ENCODE measurements around the gene ZFP57. TPM values are rescaled to one million over a fixed set of nuclear protein-coding genes. Genes with fewer than 3 reads are reported as not detected.

ZFP57 gene
- total RNA-seq, 1 donor from 2014 or later: not detected

DNA sequence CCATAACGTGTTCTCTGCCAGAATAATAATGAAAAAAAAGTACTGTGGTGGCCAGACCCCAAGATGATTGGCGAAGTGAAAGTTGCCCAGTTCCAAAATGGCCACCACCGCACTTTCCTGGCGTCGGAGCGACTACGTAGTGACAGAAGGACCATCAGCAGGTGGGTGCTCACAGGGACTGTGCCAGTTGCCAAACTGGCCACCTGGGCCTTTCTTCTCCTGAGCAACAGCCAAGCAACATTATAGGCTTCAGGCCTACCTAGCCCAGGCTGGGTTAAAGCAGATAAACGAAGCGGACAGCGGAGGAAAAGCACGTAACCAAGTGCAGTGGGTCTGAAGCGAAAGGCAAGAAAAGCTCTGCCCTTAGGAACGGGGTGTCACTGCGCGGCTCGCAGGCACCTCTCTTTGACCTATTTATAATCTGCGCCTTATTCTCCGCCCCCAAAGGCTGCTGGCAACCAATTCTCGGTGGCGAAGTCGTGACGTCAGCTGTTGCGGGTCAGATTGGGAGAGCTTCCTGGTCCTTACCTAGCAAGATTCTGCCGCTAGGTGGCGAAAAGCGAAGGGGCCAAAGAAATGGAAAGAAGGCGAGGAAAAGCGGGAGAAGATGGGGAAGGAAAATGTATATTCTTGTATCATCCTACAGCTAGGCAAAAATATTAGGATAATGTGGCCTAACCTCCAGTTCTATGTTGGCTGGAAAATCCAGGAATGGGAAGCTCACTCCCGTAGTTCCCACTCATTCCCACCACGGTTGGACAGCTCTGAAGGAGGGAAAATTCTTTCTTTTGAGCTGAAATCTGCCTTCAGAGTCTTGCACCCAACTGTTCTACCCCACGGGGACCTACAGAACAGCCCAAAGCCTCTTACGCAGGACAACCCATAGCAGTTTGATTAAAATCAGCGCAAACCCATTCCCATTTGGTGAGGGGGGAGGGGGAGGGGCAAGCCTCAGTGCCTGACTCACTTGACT is 31.0 kb downstream of the ZFP57 start:
- Histone ChIP-seq H3K4me1 (peaks cover 0 to 2% of the 10 kb centered on the region in 2 donors), H3K4me3 (peak overlapping the region; percentile 55 to 67), H3K27me3 (no peaks in the 10 kb centered on the region), H3K36me3 (no peaks in the 10 kb centered on the region), H3K9me3 (no peaks in the 10 kb centered on the region), H3K27ac (peak overlapping the region; percentile 94 to 95)
- DNase-seq (ENCODE audit: low spot score in 2 of 2): peak; percentile 92 to 99
- TF ChIP-seq, protein P1, sequence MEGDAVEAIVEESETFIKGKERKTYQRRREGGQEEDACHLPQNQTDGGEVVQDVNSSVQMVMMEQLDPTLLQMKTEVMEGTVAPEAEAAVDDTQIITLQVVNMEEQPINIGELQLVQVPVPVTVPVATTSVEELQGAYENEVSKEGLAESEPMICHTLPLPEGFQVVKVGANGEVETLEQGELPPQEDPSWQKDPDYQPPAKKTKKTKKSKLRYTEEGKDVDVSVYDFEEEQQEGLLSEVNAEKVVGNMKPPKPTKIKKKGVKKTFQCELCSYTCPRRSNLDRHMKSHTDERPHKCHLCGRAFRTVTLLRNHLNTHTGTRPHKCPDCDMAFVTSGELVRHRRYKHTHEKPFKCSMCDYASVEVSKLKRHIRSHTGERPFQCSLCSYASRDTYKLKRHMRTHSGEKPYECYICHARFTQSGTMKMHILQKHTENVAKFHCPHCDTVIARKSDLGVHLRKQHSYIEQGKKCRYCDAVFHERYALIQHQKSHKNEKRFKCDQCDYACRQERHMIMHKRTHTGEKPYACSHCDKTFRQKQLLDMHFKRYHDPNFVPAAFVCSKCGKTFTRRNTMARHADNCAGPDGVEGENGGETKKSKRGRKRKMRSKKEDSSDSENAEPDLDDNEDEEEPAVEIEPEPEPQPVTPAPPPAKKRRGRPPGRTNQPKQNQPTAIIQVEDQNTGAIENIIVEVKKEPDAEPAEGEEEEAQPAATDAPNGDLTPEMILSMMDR (IDR thresholded peaks at IDR 0.05): peak; percentile 76 to 92 (median 85)
- intact Hi-C loops (cut with DNase I): loop anchor here (1.0 to 5.0 kb wide), 6 partner anchors 16 to 277 kb away; no protein-coding TSS in a partner anchor

DNA sequence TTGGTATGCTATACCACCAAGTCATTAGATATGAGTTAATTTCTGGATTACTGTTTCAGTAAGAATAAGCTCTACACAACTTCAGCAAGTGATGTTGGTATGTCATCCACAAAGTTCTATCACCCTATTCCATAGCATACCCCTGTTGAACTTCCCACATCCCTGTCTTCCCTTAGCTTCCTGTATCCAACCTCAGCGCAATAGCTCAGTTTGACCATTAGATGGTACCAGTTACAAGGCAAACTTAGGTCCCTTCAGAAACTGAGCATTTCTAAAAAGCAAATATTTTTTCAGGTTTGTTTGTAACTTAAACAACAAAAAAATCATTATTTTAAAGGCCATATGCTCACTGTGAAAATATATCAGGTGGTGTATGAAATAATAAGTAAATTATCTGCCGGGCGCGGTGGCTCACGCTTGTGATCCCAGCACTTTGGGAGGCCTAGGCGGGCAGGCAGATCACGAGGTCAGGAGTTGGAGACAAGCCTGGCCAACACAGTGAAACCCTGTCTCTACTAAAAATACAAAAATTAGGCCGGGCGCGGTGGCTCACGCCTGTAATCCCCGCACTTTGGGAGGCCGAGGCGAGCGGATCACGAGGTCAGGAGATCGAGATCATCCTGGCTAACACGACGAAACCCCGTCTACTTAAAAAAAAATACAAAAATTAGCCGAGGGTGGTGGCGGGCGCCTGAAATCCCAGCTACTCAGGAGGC is 32.9 kb downstream of the ZFP57 start:
- TF ChIP-seq, protein P1 (IDR thresholded peaks at IDR 0.05): peak; percentile 6 to 61 (median 51)
- intact Hi-C loops (cut with DNase I): loop anchor here (2.0 kb wide), 2 partner anchors 49 to 105 kb away; no protein-coding TSS in a partner anchor
- Histone ChIP-seq H3K27ac (no peak overlapping the region), H3K9me3 (no peaks in the 10 kb centered on the region), H3K4me3 (no peak overlapping the region), H3K27me3 (no peaks in the 10 kb centered on the region), H3K36me3 (no peaks in the 10 kb centered on the region), H3K4me1 (no peaks in the 10 kb centered on the region)
- DNase-seq (ENCODE audit: low spot score in 2 of 2): no peak

DNA sequence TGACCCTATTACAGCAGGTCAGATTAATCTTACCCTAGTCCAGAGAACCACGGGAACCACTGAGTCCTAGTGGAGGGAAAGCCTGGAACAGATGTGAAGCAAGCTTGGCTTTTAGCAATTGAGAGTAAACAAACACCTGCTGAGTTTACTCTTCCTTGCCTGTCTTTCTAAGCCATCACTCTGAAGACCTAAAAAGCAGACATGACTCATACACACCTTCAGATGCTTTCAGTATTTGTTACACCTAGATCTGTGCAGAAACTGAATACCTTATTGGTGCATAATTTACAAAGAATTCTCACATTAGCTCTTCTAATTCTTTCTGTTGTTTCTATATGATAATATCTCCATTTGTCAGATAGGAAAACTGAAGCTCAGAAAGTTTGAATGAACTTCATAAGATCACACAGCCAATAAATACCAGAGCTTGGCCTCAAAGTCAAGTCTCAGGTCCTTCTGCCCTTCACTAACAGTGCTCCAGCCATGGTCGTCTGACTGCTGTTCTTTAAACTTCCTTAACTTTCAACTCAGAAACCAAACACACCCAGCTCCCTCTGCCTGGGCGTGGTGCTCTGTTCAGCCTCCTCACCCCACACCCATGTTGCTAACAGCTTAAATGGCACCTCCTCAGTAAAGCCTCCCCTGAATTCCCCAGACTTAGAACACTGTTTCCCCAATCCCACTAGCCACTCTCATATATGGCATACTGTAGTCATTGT is 39.4 kb downstream of the ZFP57 start:
- H3K27ac ChIP-seq: no peak overlapping the region
- no peak for DNase-seq (ENCODE audit: low spot score in 2 of 2)
- H3K4me3 ChIP-seq: no peak overlapping the region
- H3K27me3 ChIP-seq: no peaks in the 10 kb centered on the region
- H3K36me3 ChIP-seq: no peaks in the 10 kb centered on the region
- TF ChIP-seq, protein P1 (IDR thresholded peaks at IDR 0.05): no peak
- H3K4me1 ChIP-seq: no peaks in the 10 kb centered on the region
- intact Hi-C loops (cut with DNase I): no loop called here
- H3K9me3 ChIP-seq: no peaks in the 10 kb centered on the region

DNA sequence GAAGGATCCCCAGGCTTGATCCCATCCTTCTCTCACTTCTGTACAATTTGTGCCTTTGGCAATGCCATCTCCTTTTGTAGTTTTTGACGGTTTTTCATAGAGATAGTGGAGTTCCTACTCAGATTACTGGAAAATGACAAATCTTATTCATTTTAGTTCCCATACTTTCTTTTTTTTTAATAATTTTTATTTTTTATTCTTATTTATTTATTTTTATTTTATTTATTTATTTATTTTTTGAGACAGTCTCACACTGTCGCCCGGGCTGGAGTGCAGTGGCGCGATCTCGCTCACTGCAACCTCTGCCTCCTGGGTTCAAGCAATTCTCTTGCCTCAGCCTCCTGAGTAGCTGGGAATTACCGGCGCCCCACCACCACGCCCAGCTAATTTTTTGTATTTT is 43.7 kb downstream of the ZFP57 start:
- DNase-seq (ENCODE audit: low spot score in 2 of 2): no peak
- intact Hi-C loops (cut with DNase I): loop anchor here (10.0 kb wide), 1 partner anchor 578 kb away; the partner anchor contains the start of gene TRIM26
- TF ChIP-seq, protein P1 (IDR thresholded peaks at IDR 0.05): no peak
- Histone ChIP-seq H3K36me3 (no peaks in the 10 kb centered on the region), H3K27ac (no peak overlapping the region), H3K9me3 (no peaks in the 10 kb centered on the region), H3K4me1 (no peaks in the 10 kb centered on the region), H3K4me3 (no peak overlapping the region), H3K27me3 (no peaks in the 10 kb centered on the region)

DNA sequence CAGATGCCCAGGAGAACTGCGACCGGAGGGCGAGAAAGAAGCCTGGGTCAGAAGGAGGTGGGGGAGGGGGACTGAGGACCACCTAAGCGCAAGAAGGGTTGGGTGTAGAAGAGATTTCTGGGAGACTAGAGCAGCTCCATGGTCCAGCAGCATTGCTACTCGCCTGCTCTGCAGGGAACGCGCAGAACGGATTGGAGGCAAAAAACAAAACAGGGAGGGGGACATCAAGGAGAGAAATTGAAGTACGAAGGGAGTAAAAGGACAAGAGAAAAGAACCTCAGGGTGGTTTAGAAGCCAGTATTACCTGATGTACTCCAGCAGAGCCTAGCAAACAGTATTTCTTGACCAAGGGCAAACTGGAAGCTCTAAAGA is 47.4 kb downstream of the ZFP57 start:
- peaks cover 8 to 17% of the 10 kb centered on the region in 2 donors for H3K4me1 ChIP-seq
- TF ChIP-seq, protein P1 (IDR thresholded peaks at IDR 0.05): no peak
- H3K27me3 ChIP-seq: no peaks in the 10 kb centered on the region
- intact Hi-C loops (cut with DNase I): loop anchor here (2.0 to 10.0 kb wide), 3 partner anchors 255 to 581 kb away; partner anchors contain the start of gene TRIM26
- H3K36me3 ChIP-seq: no peaks in the 10 kb centered on the region
- peak overlapping the region; percentile 77 to 81 for H3K4me3 ChIP-seq
- peak overlapping the region; percentile 79 to 81 for H3K27ac ChIP-seq
- H3K9me3 ChIP-seq: no peaks in the 10 kb centered on the region
- DNase-seq (ENCODE audit: low spot score in 2 of 2): no peak

Data from ascending aorta (tissue), 2 donors.